Upper lobe of left lung (tissue), 6 donors: ENCODE measurements around the gene DLGAP5. TPM values are rescaled to one million over a fixed set of nuclear protein-coding genes. Genes with fewer than 3 reads are reported as not detected.

Source experiments
- ATAC-seq, 2 donors: fragments of 200-7000 bp; cut with Tn5 transposase; one replicate each; pipeline ENCODE4 v1.9.1; 2022; ENCODE audit warnings: mild to moderate bottlenecking in 2 of 2, moderate library complexity in 2 of 2; ENCODE audit not compliant: low FRiP score in 2 of 2
- DNase-seq, 2 donors: peaks; one replicate each; pipeline ENCODE4 v3.0.0-alpha.2; 2019 to 2020
- H3K27ac ChIP-seq, 4 donors: fragments of 200-600 bp; sonication (generic); one replicate each; pipeline ENCODE4 v1.5.1; 2016 to 2019
- H3K27me3 ChIP-seq, 4 donors: fragments of 200-600 bp; sonication (generic); one replicate each; pipeline ENCODE4 v1.5.1; 2017 to 2019
- H3K36me3 ChIP-seq, 4 donors: fragments of 200-600 bp; sonication (generic); one replicate each; pipeline ENCODE4 v1.5.1; 2016 to 2019
- H3K4me1 ChIP-seq, 4 donors: fragments of 200-600 bp; sonication (generic); one replicate each; pipeline ENCODE4 v1.5.1; 2018 to 2019
- H3K4me3 ChIP-seq, 4 donors: fragments of 200-600 bp; sonication (generic); one replicate each; pipeline ENCODE4 v1.5.1; 2017 to 2019; ENCODE audit warnings: mild to moderate bottlenecking in 2 of 4, moderate library complexity in 1 of 4
- H3K9me3 ChIP-seq, 4 donors: fragments of 200-600 bp; sonication (generic); one replicate each; pipeline ENCODE4 v1.5.1; 2018 to 2019
- EP300 ChIP-seq, 4 donors: sonication (generic); formaldehyde crosslinking; IDR thresholded peaks; one replicate each; pipeline ENCODE4 v1.5.1; 2017; ENCODE audit warnings: antibody characterized with exemption in 4 of 4, control low read depth in 2 of 4
- POLR2A ChIP-seq, 4 donors: fragments of 450-650 bp; IDR thresholded peaks; one replicate each; pipeline ENCODE4 v1.5.1; 2016 to 2017; ENCODE audit warnings: antibody characterized with exemption in 4 of 4, mild to moderate bottlenecking in 2 of 4
- POLR2AphosphoS5 ChIP-seq, 2 donors: sonication (generic); formaldehyde crosslinking; IDR thresholded peaks; one replicate each; pipeline ENCODE4 v1.5.1; 2017; ENCODE audit warnings: antibody characterized with exemption in 2 of 2
- WGBS, 2 donors: methylation state at CpG; one replicate each; pipeline ENCODE4 v1.1.5; 2017 to 2018; 5-methylcytosine and 5-hydroxymethylcytosine counted together
- total RNA-seq, 6 donors: library from RNA; depleted of rRNA in 4 of 6; stranded (reverse); fragments of >200 nt in 4 of 6; gene quantifications; one replicate each; pipeline versions ENCODE4 v1.1.0 to v1.2.1, GENCODE V29; 2016 to 2021
- TF ChIP-seq, protein P1 (sequence below), 6 experiments: fragments of 450-650 bp in 4 of 6; fragments of 200-600 bp in 2 of 6; sonication (generic) in 2 of 6; IDR thresholded peaks; one replicate each; pipeline ENCODE4 v1.5.1; 2016 to 2019; ENCODE audit warnings: antibody characterized with exemption in 6 of 6
- donor health status: DM: no; HTN: no; CAD: no; lungs with moderate emphysema.
- donor health status: DM: no; HTN: yes; CAD: no; lungs with severe emphysema.

The DLGAP5 gene
- total RNA-seq, 6 donors from 2014 or later, result 0.39 to 1.6 (median 0.87) TPM; not detected in 2

- DNase-seq, result no peak
- no peaks in the 10 kb centered on the region for H3K4me1 ChIP-seq
- 94 to 95% methylated on average over 1 of the region's 1 CpG for WGBS, 2 donors
- H3K4me3 ChIP-seq, result no peak overlapping the region
- no peaks in the 10 kb centered on the region for H3K9me3 ChIP-seq
- no peaks in the 10 kb centered on the region for H3K27me3 ChIP-seq
- TF ChIP-seq POLR2AphosphoS5 (IDR thresholded peaks at IDR 0.05) (no peak), POLR2A (IDR thresholded peaks at IDR 0.05) (no peak), EP300 (IDR thresholded peaks at IDR 0.05) (no peak)
- TF ChIP-seq, protein P1, sequence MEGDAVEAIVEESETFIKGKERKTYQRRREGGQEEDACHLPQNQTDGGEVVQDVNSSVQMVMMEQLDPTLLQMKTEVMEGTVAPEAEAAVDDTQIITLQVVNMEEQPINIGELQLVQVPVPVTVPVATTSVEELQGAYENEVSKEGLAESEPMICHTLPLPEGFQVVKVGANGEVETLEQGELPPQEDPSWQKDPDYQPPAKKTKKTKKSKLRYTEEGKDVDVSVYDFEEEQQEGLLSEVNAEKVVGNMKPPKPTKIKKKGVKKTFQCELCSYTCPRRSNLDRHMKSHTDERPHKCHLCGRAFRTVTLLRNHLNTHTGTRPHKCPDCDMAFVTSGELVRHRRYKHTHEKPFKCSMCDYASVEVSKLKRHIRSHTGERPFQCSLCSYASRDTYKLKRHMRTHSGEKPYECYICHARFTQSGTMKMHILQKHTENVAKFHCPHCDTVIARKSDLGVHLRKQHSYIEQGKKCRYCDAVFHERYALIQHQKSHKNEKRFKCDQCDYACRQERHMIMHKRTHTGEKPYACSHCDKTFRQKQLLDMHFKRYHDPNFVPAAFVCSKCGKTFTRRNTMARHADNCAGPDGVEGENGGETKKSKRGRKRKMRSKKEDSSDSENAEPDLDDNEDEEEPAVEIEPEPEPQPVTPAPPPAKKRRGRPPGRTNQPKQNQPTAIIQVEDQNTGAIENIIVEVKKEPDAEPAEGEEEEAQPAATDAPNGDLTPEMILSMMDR (IDR thresholded peaks at IDR 0.05), result no peak
- no peak for ATAC-seq
- H3K36me3 ChIP-seq, result no peaks in the 10 kb centered on the region
- H3K27ac ChIP-seq, result no peak overlapping the region
Measured at GRCh38 chr14:55151601-55152000, 39.8 kb downstream of the DLGAP5 start.

DNA sequence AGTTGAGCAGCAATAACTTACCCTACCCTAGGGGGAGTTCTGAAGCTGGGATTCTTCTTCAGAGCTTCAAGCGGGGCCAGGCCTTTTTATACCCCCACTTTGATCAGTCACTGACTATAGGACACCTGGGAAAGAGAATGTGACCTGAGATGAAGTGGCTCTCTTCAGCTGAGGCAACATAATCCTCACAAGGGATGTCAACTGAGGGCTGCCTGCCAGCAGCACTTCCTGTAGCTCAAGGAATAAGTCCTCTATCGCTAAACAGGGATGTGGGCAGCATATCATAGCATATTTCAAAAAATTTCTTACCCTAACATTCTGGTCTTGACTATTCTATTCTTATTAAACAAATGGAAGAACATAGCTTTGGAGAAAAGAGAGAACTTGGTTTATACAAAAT is 45.0 kb downstream of the DLGAP5 start:
- DNase-seq, result no peak
- Histone ChIP-seq H3K27ac (no peak overlapping the region), H3K4me3 (no peak overlapping the region), H3K36me3 (peaks cover 33 to 43% (median 41%) of the 10 kb centered on the region in 4 donors), H3K27me3 (no peaks in the 10 kb centered on the region), H3K9me3 (no peaks in the 10 kb centered on the region), H3K4me1 (no peaks in the 10 kb centered on the region)
- ATAC-seq, result no peak
- TF ChIP-seq, protein P1 (IDR thresholded peaks at IDR 0.05), result no peak
- no peak for TF ChIP-seq EP300 (IDR thresholded peaks at IDR 0.05)
- no peak for TF ChIP-seq POLR2A (IDR thresholded peaks at IDR 0.05)
- no peak for TF ChIP-seq POLR2AphosphoS5 (IDR thresholded peaks at IDR 0.05)
- 65 to 68% methylated on average over 2 of the region's 2 CpGs for whole genome bisulfite sequencing, 2 donors

- Histone ChIP-seq H3K4me3 (no peak overlapping the region), H3K4me1 (peaks cover 6 to 19% (median 8%) of the 10 kb centered on the region in 4 donors), H3K27me3 (no peaks in the 10 kb centered on the region), H3K36me3 (peaks cover 60 to 77% (median 74%) of the 10 kb centered on the region in 4 donors), H3K9me3 (no peaks in the 10 kb centered on the region), H3K27ac (no peak overlapping the region)
- no peak for TF ChIP-seq POLR2AphosphoS5 (IDR thresholded peaks at IDR 0.05)
- TF ChIP-seq, protein P1 (IDR thresholded peaks at IDR 0.05), result no peak
- TF ChIP-seq EP300 (IDR thresholded peaks at IDR 0.05), result no peak
- no peak for TF ChIP-seq POLR2A (IDR thresholded peaks at IDR 0.05)
- ATAC-seq, result no peak
- WGBS, 2 donors, result 90 to 97% methylated on average over 2 of the region's 2 CpGs
- no peak for DNase-seq
Measured at GRCh38 chr14:55142466-55142865, 48.9 kb downstream of the DLGAP5 start.

DNA sequence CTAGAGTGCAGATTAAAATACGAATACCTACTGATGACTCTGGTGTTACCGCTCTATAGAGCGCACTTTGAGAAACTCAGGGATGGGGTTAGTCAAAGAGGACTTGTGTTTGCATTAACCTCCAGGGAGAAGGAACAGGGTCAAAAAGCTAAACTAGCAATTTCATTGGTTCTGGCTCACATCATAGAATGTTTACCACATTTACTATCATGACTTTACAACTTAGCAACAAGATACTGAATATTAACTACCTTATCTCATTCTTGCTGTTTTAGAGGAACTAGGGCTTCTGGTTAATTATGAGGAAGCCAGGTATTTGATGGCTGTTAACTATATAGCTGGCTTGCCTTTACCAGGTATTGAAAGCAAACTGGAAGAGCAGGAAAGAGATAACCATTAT is 49.6 kb downstream of the DLGAP5 start:
- H3K36me3 ChIP-seq, result peaks cover 60 to 77% (median 74%) of the 10 kb centered on the region in 4 donors
- WGBS, 2 donors, result 95 to 96% methylated on average over 3 of the region's 3 CpGs

More for the DNA sequence above, 49.6 kb downstream of the DLGAP5 start:
- no peak for DNase-seq
- Histone ChIP-seq H3K9me3 (no peaks in the 10 kb centered on the region), H3K4me1 (peaks cover 9 to 25% (median 14%) of the 10 kb centered on the region in 4 donors), H3K4me3 (no peak overlapping the region), H3K27ac (no peak overlapping the region), H3K27me3 (no peaks in the 10 kb centered on the region)
- ATAC-seq, result no peak
- TF ChIP-seq, protein P1 (IDR thresholded peaks at IDR 0.05), result no peak
- no peak for TF ChIP-seq EP300 (IDR thresholded peaks at IDR 0.05)
- no peak for TF ChIP-seq POLR2A (IDR thresholded peaks at IDR 0.05)
- no peak for TF ChIP-seq POLR2AphosphoS5 (IDR thresholded peaks at IDR 0.05)
